Daoy (cell line): ENCODE results near the gene SDK1. TPM values are rescaled to one million over a fixed set of nuclear protein-coding genes. Genes with fewer than 3 reads are reported as not detected.
"Not testable (repeated sequence)": the region's sequence is repeated elsewhere in the genome, so short reads cannot be mapped to it uniquely, and the experiment has no call there.

Source experiments
- DNase-seq: peaks from one replicate; pipeline ENCODE4 v3.0.0-alpha.2; 2015; ENCODE audit warnings: low read depth
- total RNA-seq: library from RNA; depleted of rRNA; stranded (reverse); fragments of >200 nt; shearing (Covaris generic); gene quantifications from 2 replicates; pipeline ENCODE4 v1.2.3, GENCODE V29; 2014

The SDK1 gene
- total RNA-seq, 1 experiment from 2014 or later, result 4.2 TPM

- not testable (repeated sequence) for DNase-seq
Measured at GRCh38 chr7:3582145-3582544, 281.1 kb downstream of the SDK1 start.

- DNase-seq, result no peak
Measured at GRCh38 chr7:3585826-3586225, 284.8 kb downstream of the SDK1 start.

GRCh38 chr7:3588341-3588740 is 287.3 kb downstream of the SDK1 start:
- DNase-seq, result no peak

GRCh38 chr7:3589752-3590151 is 288.7 kb downstream of the SDK1 start:
- DNase-seq, result no peak

- no peak for DNase-seq
Measured at GRCh38 chr7:3591219-3591618, 290.2 kb downstream of the SDK1 start.

- no peak for DNase-seq
Measured at GRCh38 chr7:3591944-3592343, 290.9 kb downstream of the SDK1 start.

- DNase-seq, result no peak
Measured at GRCh38 chr7:3592401-3593134, 291.5 kb downstream of the SDK1 start.

GRCh38 chr7:3594901-3595300 is 293.8 kb downstream of the SDK1 start:
- no peak for DNase-seq

- no peak for DNase-seq
Measured at GRCh38 chr7:3598854-3599253, 297.8 kb downstream of the SDK1 start.

- no peak for DNase-seq
Measured at GRCh38 chr7:3605222-3605621, 304.2 kb downstream of the SDK1 start.

- DNase-seq, result no peak
Measured at GRCh38 chr7:3606436-3606835, 305.4 kb downstream of the SDK1 start.

GRCh38 chr7:3607847-3608246 is 306.8 kb downstream of the SDK1 start:
- DNase-seq, result no peak

- no peak for DNase-seq
Measured at GRCh38 chr7:3616306-3616705, 315.3 kb downstream of the SDK1 start.

- DNase-seq, result no peak
Measured at GRCh38 chr7:3630081-3630480, 329.0 kb downstream of the SDK1 start.

GRCh38 chr7:3634396-3634795 is 333.3 kb downstream of the SDK1 start:
- no peak for DNase-seq

GRCh38 chr7:3636131-3636860 is 335.2 kb downstream of the SDK1 start:
- DNase-seq, result no peak

GRCh38 chr7:3639253-3639652 is 338.2 kb downstream of the SDK1 start:
- no peak for DNase-seq

- DNase-seq, result no peak
Measured at GRCh38 chr7:3641582-3641981, 340.5 kb downstream of the SDK1 start.

- no peak for DNase-seq
Measured at GRCh38 chr7:3643091-3643490, 342.0 kb downstream of the SDK1 start.

GRCh38 chr7:3648276-3648675 is 347.2 kb downstream of the SDK1 start:
- no peak for DNase-seq

- DNase-seq, result no peak
Measured at GRCh38 chr7:3649250-3649649, 348.2 kb downstream of the SDK1 start.

GRCh38 chr7:3649678-3650440 is 348.8 kb downstream of the SDK1 start:
- peak; percentile 37 for DNase-seq

- no peak for DNase-seq
Measured at GRCh38 chr7:3650844-3651243, 349.8 kb downstream of the SDK1 start.
